Spleen (tissue), 11 donors: ENCODE data around the gene ST8SIA4. TPM values are rescaled to one million over a fixed set of nuclear protein-coding genes. Genes with fewer than 3 reads are reported as not detected.

ENCODE experiments used
- DNase-seq: peaks from one replicate; pipeline ENCODE4 v3.0.0-alpha.2; 2020
- H3K27ac ChIP-seq, 8 donors: fragments of 200-600 bp; sonication (generic) in 7 of 8; 1 replicate in 4 of 8; 2 replicates in 4 of 8; pipeline versions ENCODE4 v1.5.0 to v1.8.0; 2016 to 2021; ENCODE audit warnings: inconsistent platforms in 4 of 8, mild to moderate bottlenecking in 4 of 8, moderate library complexity in 1 of 8
- H3K27me3 ChIP-seq, 7 donors: fragments of 200-600 bp; sonication (generic) in 6 of 7; replicated peaks in 1 of 7; 1 replicate in 4 of 7; 2 replicates in 3 of 7; pipeline versions ENCODE4 v1.5.0 to v1.8.0; 2016 to 2021; ENCODE audit warnings: inconsistent platforms in 3 of 7, mild to moderate bottlenecking in 1 of 7
- H3K36me3 ChIP-seq, 6 donors: fragments of 200-600 bp; sonication (generic) in 5 of 6; 1 replicate in 4 of 6; 2 replicates in 2 of 6; pipeline versions ENCODE4 v1.5.0 to v1.8.0; 2016 to 2021; ENCODE audit warnings: inconsistent platforms in 2 of 6
- H3K4me1 ChIP-seq, 6 donors: fragments of 200-600 bp; sonication (generic) in 5 of 6; 1 replicate in 3 of 6; 2 replicates in 3 of 6; pipeline versions ENCODE4 v1.5.0 to v1.8.0; 2016 to 2021; ENCODE audit warnings: inconsistent platforms in 3 of 6
- H3K4me3 ChIP-seq, 8 donors: fragments of 200-600 bp; sonication (generic) in 7 of 8; 1 replicate in 4 of 8; 2 replicates in 4 of 8; pipeline versions ENCODE4 v1.5.0 to v1.8.0; 2016 to 2021; ENCODE audit warnings: inconsistent platforms in 4 of 8, mild to moderate bottlenecking in 4 of 8, moderate library complexity in 2 of 8
- H3K9me3 ChIP-seq, 8 donors: fragments of 200-600 bp; sonication (generic) in 7 of 8; 1 replicate in 4 of 8; 2 replicates in 4 of 8; pipeline versions ENCODE4 v1.5.0 to v1.8.0; 2016 to 2021; ENCODE audit warnings: inconsistent platforms in 4 of 8
- CTCF ChIP-seq, 11 experiments: fragments of 200-600 bp in 7 of 11; fragments of 450-650 bp in 4 of 11; sonication (generic) in 4 of 11; IDR thresholded peaks in 8 of 11; conservative IDR thresholded peaks in 3 of 11; 1 replicate in 7 of 11; 2 replicates in 4 of 11; pipeline versions ENCODE4 v1.4.0 to v1.8.0; 2016 to 2021; ENCODE audit warnings: antibody characterized with exemption in 11 of 11, inconsistent platforms in 4 of 11, mild to moderate bottlenecking in 1 of 11
- POLR2A ChIP-seq, 3 donors: fragments of 450-650 bp; IDR thresholded peaks; one replicate each; pipeline ENCODE4 v1.5.1; 2017; ENCODE audit warnings: antibody characterized with exemption in 3 of 3, mild to moderate bottlenecking in 1 of 3
- POLR2AphosphoS5 ChIP-seq, 3 donors: sonication (generic); formaldehyde crosslinking; IDR thresholded peaks; one replicate each; pipeline ENCODE4 v1.5.1; 2017; ENCODE audit warnings: antibody characterized with exemption in 3 of 3
- WGBS, 5 donors: extraction: QIAGEN DNeasy Blood & Tissue Kit in 3 of 5; methylation state at CpG; one replicate each; pipeline versions ENCODE4 v1.1.5 to v1.1.7; 2013 to 2018; 5-methylcytosine and 5-hydroxymethylcytosine counted together
- intact Hi-C: fragments of 100-400 bp; cut with DNase I; formaldehyde crosslinking; loops from one replicate; pipeline ENCODE4 v1.15.0; 2023; ENCODE audit warnings: low total_unique reads
- polyA plus RNA-seq, 3 donors: library from polyadenylated mRNA; stranded (reverse); fragments of 200-250 nt; gene quantifications; one replicate each; pipeline ENCODE4 v1.2.1, GENCODE V29; 2013
- total RNA-seq, 7 donors: library from RNA; depleted of rRNA in 3 of 7; stranded (reverse); fragments of >200 nt in 3 of 7; fragmentation: NEBNext Ultra II Directional in 4 of 7; extraction: Animal tissue kit (Norgen Biotek cat#: 25700) in 4 of 7; gene quantifications; one replicate each; pipeline versions ENCODE4 v1.1.0 to v1.2.1, GENCODE V29; 2016 to 2021
- donor health status: healthy with polysubstance abuse.
- donor health status: DM: no; HTN: no; CAD: no; lungs with moderate emphysema.
- donor health status: DM: no; HTN: no; CAD: no.
- donor health status: Bipolar disorder and iron deficiency.
- donor health status: healthy.
- donor health status: DM: no; HTN: no; CAD: no.
- donor health status: DM: yes; HTN: yes; CAD: no.

The ST8SIA4 gene
- total and polyA plus RNA-seq, 10 donors = 6.5 to 56.1 (median 39.7) TPM

- peak overlapping the region; percentile 29 to 76 (median 68) for H3K27ac ChIP-seq
- H3K4me3 ChIP-seq = peak overlapping the region in 1 of 8 donors; percentile 44
- no peak for TF ChIP-seq CTCF (IDR thresholded peaks at IDR 0.05 in 8 of 11, conservative IDR thresholded peaks at IDR 0.05 in 3 of 11)
- no peak for TF ChIP-seq POLR2A (IDR thresholded peaks at IDR 0.05)
- TF ChIP-seq POLR2AphosphoS5 (IDR thresholded peaks at IDR 0.05) = no peak
- DNase-seq = no peak
- no peaks in the 10 kb centered on the region for H3K9me3 ChIP-seq
- no peaks in the 10 kb centered on the region for H3K27me3 ChIP-seq
- H3K4me1 ChIP-seq = peaks cover 29 to 74% (median 59%) of the 10 kb centered on the region in 6 donors
- intact Hi-C loops = loop anchor here (10.0 kb wide), 1 partner anchor 64 kb away; the partner anchor contains the start of gene ST8SIA4
- H3K36me3 ChIP-seq = peaks cover 0 to 3% (median 0%) of the 10 kb centered on the region in 6 donors
- WGBS, 5 donors = 13 to 20% (median 16%) methylated on average over 1 of the region's 1 CpG
Observed at GRCh38 chr5:100840789-100841188, 62.3 kb downstream of the ST8SIA4 start.

GRCh38 chr5:100840370-100840769 is 62.7 kb downstream of the ST8SIA4 start:
- H3K36me3 ChIP-seq = peaks cover 0 to 3% (median 0%) of the 10 kb centered on the region in 6 donors
- 25 to 45% (median 32%) methylated on average over 2 of the region's 2 CpGs for WGBS, 5 donors
- no peak for TF ChIP-seq POLR2AphosphoS5 (IDR thresholded peaks at IDR 0.05)
- TF ChIP-seq CTCF (IDR thresholded peaks at IDR 0.05 in 8 of 11, conservative IDR thresholded peaks at IDR 0.05 in 3 of 11) = peak in 2 of 11 experiments; percentile 10 to 15
- H3K4me1 ChIP-seq = peaks cover 29 to 72% (median 59%) of the 10 kb centered on the region in 6 donors
- no peaks in the 10 kb centered on the region for H3K27me3 ChIP-seq
- no peak overlapping the region for H3K4me3 ChIP-seq
- intact Hi-C loops = loop anchor here (10.0 kb wide), 1 partner anchor 64 kb away; the partner anchor contains the start of gene ST8SIA4
- peak overlapping the region in 7 of 8 donors; percentile 64 to 76 (median 68) for H3K27ac ChIP-seq
- no peaks in the 10 kb centered on the region for H3K9me3 ChIP-seq
- DNase-seq = no peak

GRCh38 chr5:100838048-100838473 is 65.0 kb downstream of the ST8SIA4 start:
- no peak overlapping the region for H3K4me3 ChIP-seq
- H3K27me3 ChIP-seq = no peaks in the 10 kb centered on the region
- H3K36me3 ChIP-seq = peaks cover 0 to 3% (median 0%) of the 10 kb centered on the region in 6 donors
- H3K9me3 ChIP-seq = no peaks in the 10 kb centered on the region
- WGBS, 5 donors = 58 to 91% (median 71%) methylated on average over 2 of the region's 2 CpGs
- peak overlapping the region in 1 of 8 donors; percentile 9 for H3K27ac ChIP-seq
- intact Hi-C loops = loop anchor here (10.0 kb wide), 1 partner anchor 103 kb away; no protein-coding TSS in a partner anchor
- TF ChIP-seq POLR2A (IDR thresholded peaks at IDR 0.05) = no peak
- no peak for TF ChIP-seq CTCF (IDR thresholded peaks at IDR 0.05 in 8 of 11, conservative IDR thresholded peaks at IDR 0.05 in 3 of 11)
- peaks cover 29 to 62% (median 52%) of the 10 kb centered on the region in 6 donors for H3K4me1 ChIP-seq
- no peak for DNase-seq

GRCh38 chr5:100834519-100834918 is 68.6 kb downstream of the ST8SIA4 start:
- Histone ChIP-seq H3K27ac (no peak overlapping the region), H3K27me3 (no peaks in the 10 kb centered on the region), H3K4me3 (no peak overlapping the region), H3K9me3 (no peaks in the 10 kb centered on the region), H3K36me3 (peaks cover 0 to 10% (median 0%) of the 10 kb centered on the region in 6 donors), H3K4me1 (peaks cover 8 to 32% (median 19%) of the 10 kb centered on the region in 6 donors)
- no peak for DNase-seq
- 91 to 95% (median 94%) methylated on average over 2 of the region's 2 CpGs for WGBS, 5 donors
- intact Hi-C loops = loop anchor here (10.0 kb wide), 1 partner anchor 100 kb away; no protein-coding TSS in a partner anchor
- TF ChIP-seq POLR2AphosphoS5 (IDR thresholded peaks at IDR 0.05) (no peak), POLR2A (IDR thresholded peaks at IDR 0.05) (no peak), CTCF (IDR thresholded peaks at IDR 0.05 in 8 of 11, conservative IDR thresholded peaks at IDR 0.05 in 3 of 11) (no peak)
